ENCODE data around the gene ROR1. TPM values are rescaled to one million over a fixed set of nuclear protein-coding genes. Genes with fewer than 3 reads are reported as not detected.

Gene ROR1
- total and polyA plus RNA-seq, 2 of the 13 experiments (the other 11 are each of a cell fraction or from before 2014, with no cell fraction given) = 0.58 to 2.3 TPM

DNA sequence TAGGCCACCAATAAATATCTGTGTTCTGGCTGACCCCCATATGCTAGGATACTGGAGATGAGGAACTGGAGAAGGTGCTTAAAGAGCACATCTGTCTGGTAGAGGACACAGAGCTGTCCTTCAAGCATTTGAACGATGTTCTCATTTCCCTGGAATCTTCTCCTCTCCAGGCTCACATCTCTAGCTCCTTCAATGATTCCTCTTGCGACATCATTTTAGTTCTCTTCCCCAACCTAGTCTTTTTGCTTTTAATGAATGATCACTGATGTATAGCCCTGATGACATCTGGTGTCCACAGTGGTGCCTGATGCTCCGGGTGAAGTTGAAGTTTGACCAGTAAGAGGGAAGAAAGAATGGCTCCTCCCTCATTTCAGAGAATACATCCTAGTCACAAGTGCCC lies 348.8 kb downstream of the ROR1 start:
- Histone ChIP-seq H2AFZ (ENCODE audit: low read length) (no peak overlapping the region), H3K79me2 (ENCODE audit: insufficient read depth, low read length) (no peaks in the 10 kb centered on the region), H3K9ac (ENCODE audit: insufficient read depth, low read depth, low read length) (no peak overlapping the region), H3K27me3 (ENCODE audit: control insufficient read depth in 1 of 2, insufficient read depth in 2 of 2, low read length in 2 of 2) (no peaks in the 10 kb centered on the region), H3K9me3 (ENCODE audit: low read length) (no peaks in the 10 kb centered on the region), H3K4me2 (ENCODE audit: low read depth, low read length) (no peak overlapping the region), H3K4me3 (replicated peaks in 1 of 3; ENCODE audit: insufficient read depth in 1 of 3, low read depth in 2 of 3, low read length in 3 of 3) (no peak overlapping the region), H3K27ac (ENCODE audit: extremely low read length, insufficient read depth, low read length) (no peak overlapping the region), H3K36me3 (replicated peaks in 1 of 2; ENCODE audit: control insufficient read depth in 1 of 2, insufficient read depth in 2 of 2, low read length in 2 of 2) (no peaks in the 10 kb centered on the region), H4K20me1 (ENCODE audit: insufficient read depth, low read length) (no peaks in the 10 kb centered on the region), H3K4me1 (ENCODE audit: insufficient read depth, low read length) (no peaks in the 10 kb centered on the region)
- BruUV-seq (replicated peaks) = no TSS peak
- TF ChIP-seq CEBPB (IDR thresholded peaks at IDR 0.05; ENCODE audit: borderline replicate concordance, low read depth, low read length) (peak; percentile 30; the same call in 1 of the 2 replicates), MTA3 (CRISPR knock-in tag; IDR thresholded peaks at IDR 0.05) (no peak), IRF1 (CRISPR knock-in tag; IDR thresholded peaks at IDR 0.05; ENCODE audit: low read depth) (no peak), ZNF20 (CRISPR knock-in tag; IDR thresholded peaks at IDR 0.05) (no peak)
- no peak for FAIRE-seq
- intact Hi-C loops (cut with micrococcal nuclease; ENCODE audit: unreplicated experiment) (no loop called here), in situ Hi-C loops (cut with HindIII; ENCODE audit: extremely low pct_ligation_motif_present, low pct_unique_long_range_greater_than_20kb) (no loop called here)
- no peak for ATAC-seq
- WGBS (ENCODE audit: low lambda C conversion rate) = 43% methylated on average over 3 of the region's 3 CpGs
- POLR2A ChIA-PET = no interaction called here
- no peak for DNase-seq (ENCODE audit: low spot score)
- CTCF ChIA-PET (ENCODE audit: low intra/inter-chr PET ratio, low total read pairs) = no interaction called here

DNA sequence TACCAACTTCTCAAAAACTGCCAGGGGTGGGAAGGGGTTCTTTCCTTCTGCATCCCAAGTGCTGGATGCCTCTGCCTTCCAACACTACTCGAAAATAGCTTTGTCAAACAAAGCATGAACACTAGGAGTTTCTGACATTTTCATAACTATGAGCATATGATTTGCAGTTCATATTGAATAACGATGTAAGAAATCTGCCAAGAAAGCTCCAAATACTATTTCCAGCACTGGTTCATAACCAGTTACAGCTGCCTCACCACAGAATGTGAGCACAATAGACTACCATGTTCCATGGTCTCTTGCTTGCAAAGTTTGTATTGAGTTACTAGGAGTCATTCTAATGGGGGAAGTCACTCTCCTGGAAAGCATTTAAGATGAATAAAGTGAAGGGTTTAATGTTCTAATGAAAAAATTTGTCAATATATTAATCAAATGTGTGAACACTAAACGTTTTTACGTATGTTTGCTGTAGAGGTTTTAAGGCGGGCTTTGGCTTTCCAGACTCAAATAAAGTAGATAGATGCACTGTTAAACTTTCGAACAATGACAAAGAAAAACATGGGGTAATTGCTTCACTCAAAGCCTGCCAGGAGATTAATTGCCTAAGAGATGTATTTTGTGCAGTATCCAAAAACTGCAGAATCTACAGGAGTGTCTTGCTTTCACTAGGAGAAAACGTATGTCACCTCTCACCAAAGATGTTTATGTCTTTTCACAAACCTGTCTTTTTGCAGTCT lies 351.1 kb downstream of the ROR1 start:
- H4K20me1 ChIP-seq (ENCODE audit: insufficient read depth, low read length) = no peaks in the 10 kb centered on the region
- WGBS (ENCODE audit: low lambda C conversion rate) = 39% methylated on average over 7 of the region's 7 CpGs
- ATAC-seq = no peak
- H3K36me3 ChIP-seq (replicated peaks in 1 of 2; ENCODE audit: control insufficient read depth in 1 of 2, insufficient read depth in 2 of 2, low read length in 2 of 2) = no peaks in the 10 kb centered on the region
- H3K27ac ChIP-seq (ENCODE audit: extremely low read length, insufficient read depth, low read length) = no peak overlapping the region
- DNase-seq (ENCODE audit: low spot score) = no peak
- in situ Hi-C loops (cut with HindIII; ENCODE audit: extremely low pct_ligation_motif_present, low pct_unique_long_range_greater_than_20kb) (no loop called here), intact Hi-C loops (cut with micrococcal nuclease; ENCODE audit: unreplicated experiment) (no loop called here)
- H3K9me3 ChIP-seq (ENCODE audit: low read length) = no peaks in the 10 kb centered on the region
- ChIA-PET POLR2A (no interaction called here), CTCF (ENCODE audit: low intra/inter-chr PET ratio, low total read pairs) (no interaction called here)
- no TSS peak for BruUV-seq (replicated peaks)
- H3K27me3 ChIP-seq (ENCODE audit: control insufficient read depth in 1 of 2, insufficient read depth in 2 of 2, low read length in 2 of 2) = no peaks in the 10 kb centered on the region
- no peaks in the 10 kb centered on the region for H3K4me1 ChIP-seq (ENCODE audit: insufficient read depth, low read length)
- H3K79me2 ChIP-seq (ENCODE audit: insufficient read depth, low read length) = no peaks in the 10 kb centered on the region
- no peak overlapping the region for H3K9ac ChIP-seq (ENCODE audit: insufficient read depth, low read depth, low read length)
- no peak overlapping the region for H3K4me3 ChIP-seq (replicated peaks in 1 of 3; ENCODE audit: insufficient read depth in 1 of 3, low read depth in 2 of 3, low read length in 3 of 3)
- FAIRE-seq = no peak
- no peak overlapping the region for H2AFZ ChIP-seq (ENCODE audit: low read length)
- no peak for TF ChIP-seq SOX5 (CRISPR knock-in tag; IDR thresholded peaks at IDR 0.05; ENCODE audit: borderline replicate concordance)
- no peak overlapping the region for H3K4me2 ChIP-seq (ENCODE audit: low read depth, low read length)

Measured in HepG2 (cell line).